ENCODE results near the gene SLC35B3.
"Not testable (repeated sequence)": the region's sequence is repeated elsewhere in the genome, so short reads cannot be mapped to it uniquely, and the experiment has no call there.

Gene SLC35B3

DNA sequence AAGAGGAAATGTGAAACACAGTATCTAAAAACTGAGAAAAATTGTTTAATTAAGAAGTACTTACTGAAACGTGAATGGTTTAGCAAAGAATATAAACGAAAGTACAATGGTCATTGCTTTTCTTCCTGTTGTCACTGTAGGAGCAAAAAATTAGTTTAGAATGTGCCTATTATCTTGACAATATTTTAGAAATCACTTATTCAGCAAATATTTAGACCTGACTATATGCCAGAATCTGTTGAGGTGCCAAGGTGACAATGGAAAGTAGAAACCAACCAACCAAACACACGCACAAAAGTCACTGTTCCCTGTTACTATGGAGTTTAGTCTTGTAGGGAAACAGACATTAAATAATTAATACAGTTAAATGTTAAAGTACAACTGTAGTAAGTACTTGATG is 20.5 kb downstream of the SLC35B3 start:
- no peak for ATAC-seq
- no peak for DNase-seq

DNA sequence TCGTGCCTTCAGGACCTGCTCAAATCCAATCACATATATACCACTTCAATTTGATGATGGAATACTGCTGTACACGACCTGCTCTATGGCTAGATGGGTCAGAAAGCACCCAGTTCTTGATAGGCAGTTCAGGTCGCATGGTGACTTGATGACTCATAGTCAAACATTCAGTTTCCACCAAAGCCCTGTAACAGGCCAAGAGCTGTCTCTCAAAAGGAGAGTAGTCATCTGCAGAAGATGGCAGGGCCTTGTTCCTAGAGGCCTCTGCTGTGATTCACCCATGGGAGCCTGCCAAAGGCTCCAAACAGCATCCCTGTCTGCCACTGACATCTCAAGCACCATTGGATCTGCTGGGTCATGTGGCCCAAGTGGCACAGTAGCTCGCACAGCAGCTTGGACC is 29.4 kb downstream of the SLC35B3 start:
- DNase-seq, ATAC-seq: not testable (repeated sequence)

DNA sequence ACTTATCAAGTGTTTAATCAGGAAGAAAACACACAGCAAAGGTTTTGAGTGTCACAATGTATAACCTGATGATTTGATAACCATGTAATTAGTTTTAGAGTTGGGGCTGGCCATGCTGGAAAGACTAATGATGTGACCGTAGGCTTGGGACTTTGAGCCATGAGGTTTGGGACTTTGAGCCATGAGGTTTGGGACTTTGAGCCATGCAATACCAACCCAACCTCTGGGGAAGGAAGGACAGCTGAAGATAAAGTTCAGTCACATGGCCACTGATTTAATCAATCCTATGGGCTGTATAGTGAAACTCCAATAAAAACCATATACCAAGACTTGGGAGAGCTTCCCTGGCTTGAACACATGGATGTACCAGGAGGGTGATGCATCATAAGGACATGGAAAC is 32.8 kb downstream of the SLC35B3 start:
- no peak for DNase-seq
- no peak for ATAC-seq

DNA sequence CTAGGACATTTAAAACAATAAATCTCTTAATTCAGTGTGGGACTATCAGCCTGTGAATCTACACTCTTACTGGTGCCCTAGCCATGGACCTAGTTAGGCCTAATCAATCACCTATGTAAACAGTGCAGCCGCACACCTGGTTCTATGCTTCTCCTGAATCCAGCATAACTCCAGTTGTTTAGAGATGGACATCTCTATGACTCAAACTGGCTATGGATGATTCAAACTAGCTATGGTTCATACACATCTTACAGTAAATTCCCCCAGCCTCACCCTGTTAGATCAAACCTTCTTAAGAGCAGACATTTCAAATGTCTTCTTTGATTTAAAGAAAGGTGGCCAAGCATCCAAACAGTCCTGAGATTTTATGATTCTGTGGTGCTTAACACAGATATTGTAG is 34.7 kb downstream of the SLC35B3 start:
- ATAC-seq (no peak), DNase-seq (no peak)

DNA sequence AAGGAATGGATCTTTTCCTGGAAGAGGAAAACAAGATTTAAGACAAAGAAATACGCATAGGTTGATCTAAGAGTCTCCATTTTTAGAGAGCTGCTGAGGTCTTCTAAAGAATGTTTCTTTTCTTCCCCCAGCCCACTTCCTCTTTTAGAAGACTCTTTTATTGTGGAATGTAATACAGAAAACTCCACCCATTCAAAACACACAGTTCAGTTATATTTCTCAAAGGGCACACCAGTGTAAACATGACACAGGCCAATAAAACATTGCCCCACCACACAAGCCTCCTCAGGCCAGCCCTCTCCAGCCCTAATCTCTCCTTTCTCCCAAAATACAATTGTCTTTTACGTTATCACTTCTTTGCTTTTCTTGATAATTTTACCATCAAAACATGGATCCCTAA is 42.8 kb downstream of the SLC35B3 start:
- ATAC-seq (no peak), DNase-seq (no peak)

DNA sequence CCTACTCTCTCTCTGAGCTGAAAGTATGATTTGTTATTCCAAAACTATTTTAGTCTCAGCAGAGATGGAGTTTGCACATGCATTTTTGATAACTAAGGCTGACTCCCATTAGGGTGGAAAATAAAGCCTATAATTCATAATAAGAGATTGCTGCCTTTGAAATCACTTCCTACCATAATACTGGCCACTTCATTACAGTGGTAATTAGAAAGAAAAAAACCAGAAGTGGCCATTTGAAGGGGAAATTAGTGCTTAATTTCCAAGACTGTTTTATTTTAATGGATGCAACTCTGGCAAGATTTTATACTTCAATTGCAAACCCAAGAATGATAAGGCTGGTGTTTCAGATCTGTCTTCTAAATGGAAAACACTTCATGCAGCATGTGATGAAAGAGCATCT is 43.4 kb downstream of the SLC35B3 start:
- DNase-seq (no peak), ATAC-seq (no peak)

DNA sequence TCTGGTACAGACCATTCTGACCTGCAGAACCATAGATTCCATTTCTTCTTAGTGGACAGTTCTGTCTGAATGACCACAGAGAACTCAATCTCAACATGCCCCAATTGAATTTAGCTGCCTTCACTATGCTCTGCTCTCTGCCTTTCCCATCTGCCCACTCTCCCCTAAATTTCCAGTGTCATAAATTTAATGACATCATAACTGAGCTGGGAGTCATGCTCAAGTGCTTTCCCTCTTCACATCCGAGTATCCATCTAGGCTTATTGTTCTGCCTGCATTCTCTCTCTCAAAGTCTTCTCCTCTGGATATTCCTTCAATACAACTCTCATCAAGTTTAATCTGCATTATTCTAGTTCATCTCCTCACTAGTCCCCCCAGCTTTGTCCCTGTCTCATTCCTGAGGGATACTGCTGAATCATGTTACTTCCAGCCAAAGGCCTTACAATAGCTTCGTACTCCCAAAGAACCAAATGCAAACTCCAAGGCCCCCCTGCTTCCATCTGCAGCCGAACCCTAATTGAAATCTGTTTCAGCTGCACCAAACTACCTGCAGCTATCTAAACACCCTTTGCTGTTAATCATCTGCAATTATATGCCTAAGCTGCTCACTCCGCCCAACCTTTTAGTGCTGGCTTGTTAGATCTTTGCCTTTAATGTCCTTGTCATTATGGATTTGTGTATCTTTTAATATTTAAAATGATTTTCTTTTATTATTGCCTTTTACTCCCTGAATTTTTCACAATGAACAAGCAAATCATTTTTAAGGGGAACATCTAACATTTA is 46.1 kb downstream of the SLC35B3 start:
- no peak for ATAC-seq

DNA sequence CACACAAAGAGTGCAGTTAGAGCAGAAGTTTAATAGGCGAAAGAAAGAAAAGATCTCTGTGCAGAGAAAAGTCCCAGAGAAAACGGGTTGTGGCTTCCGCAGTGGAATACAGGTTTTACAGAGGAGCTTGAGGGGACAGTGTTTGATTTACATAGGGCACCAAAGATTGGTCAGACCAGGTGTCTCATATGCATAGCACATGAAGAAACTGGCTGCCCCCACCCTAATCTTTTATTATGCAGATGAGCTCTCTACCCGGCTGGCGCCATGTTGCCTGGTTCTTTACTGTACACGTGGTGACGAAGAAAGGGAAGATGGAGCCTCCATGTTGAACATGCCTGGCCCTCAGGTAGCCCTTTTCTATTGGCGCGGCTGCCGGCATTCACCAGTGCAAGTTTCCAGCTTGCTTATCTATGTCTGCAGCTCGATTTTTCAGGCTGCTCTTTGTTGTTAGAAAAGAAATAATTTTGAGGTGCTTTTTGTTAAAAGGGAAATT is 47.4 kb downstream of the SLC35B3 start:
- no peak for ATAC-seq
- no peak for DNase-seq

More for the DNA sequence above, 46.1 kb downstream of the SLC35B3 start:
- DNase-seq: no peak

DNA sequence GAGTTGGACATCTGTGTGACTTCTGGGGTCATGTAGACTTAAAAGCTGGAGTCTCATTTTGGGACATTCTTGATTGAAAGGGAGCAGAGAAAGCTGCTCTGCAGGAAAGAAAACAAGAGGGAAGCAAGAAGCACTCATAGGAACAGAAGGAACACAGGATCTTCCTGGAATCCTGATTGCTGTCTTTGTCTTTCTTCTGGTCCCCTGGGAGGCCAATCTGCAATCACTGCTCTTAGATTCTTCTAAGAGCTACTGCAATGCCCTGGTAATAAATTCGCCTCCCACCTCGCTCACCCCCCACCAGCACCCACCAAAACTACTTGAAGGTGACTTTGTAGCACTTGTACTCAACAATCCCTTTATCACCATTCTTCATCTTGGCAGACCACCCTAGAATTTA is 51.8 kb downstream of the SLC35B3 start:
- ATAC-seq (no peak), DNase-seq (no peak)

DNA sequence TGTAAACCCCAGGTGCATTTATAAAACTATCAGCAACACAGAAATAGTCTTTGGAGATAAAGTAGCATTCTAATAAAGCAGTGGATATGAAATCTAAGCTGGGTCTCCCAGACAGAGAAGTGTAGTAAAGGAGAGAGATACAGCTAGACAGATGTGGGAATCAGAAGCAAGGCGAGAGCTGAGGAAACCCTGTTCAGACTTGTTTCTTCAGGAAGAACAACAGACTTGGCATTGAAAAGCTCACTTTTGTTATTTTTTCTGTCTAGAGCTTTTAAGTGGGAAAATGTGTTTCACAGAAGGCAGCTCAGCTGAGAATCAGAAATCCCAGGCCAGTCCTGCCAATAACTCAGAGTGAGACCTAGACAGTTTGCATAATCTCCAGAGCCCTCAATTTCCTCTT is 52.9 kb downstream of the SLC35B3 start:
- ATAC-seq (no peak), DNase-seq (no peak)

DNA sequence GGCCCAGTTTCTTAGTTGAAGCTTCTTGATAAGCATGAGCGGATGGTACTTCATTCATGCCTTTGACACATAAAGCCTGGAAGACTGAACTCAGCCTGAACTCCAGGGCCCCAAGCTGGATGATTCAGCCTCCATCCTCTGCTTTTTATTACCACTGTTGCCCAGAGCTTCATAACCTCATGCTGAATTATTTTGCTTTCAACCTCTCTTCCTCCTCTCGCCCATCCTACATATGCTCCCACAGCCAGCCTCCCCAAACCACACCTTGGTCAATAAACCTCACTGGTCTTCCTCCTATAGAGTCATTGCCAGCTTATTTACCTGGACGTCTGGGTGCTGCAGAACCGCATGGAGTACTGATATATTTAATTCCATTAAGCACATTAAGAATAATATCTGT is 59.4 kb downstream of the SLC35B3 start:
- ATAC-seq: no peak

More for the DNA sequence above, 59.4 kb downstream of the SLC35B3 start:
- no peak for DNase-seq

Data from stimulated activated naive CD8-positive, alpha-beta T cell treated with anti-CD3 and anti-CD28 coated beads, Interleukin-15, Interleukin-2, amounts not matched to agents 100 U/mL and 50 U/mL, for 24 hours (primary cell).